K562 (cell line): ENCODE data around the gene HAGHL. TPM values are rescaled to one million over a fixed set of nuclear protein-coding genes. Genes with fewer than 3 reads are reported as not detected.

Source experiments
- ARHGAP35 ChIP-seq: fragments of 450-650 bp; IDR thresholded peaks from 2 replicates; pipeline ENCODE4 v1.6.1; 2018; ENCODE audit not compliant: partially characterized antibody
- BRCA1 ChIP-seq, 2 experiments: fragments of 450-650 bp in 1 of 2; sonication (generic) in 1 of 2; formaldehyde crosslinking in 1 of 2; IDR thresholded peaks; 2 replicates each; pipeline versions ENCODE4 v1.5.0 to v1.6.1; 2017 to 2020; ENCODE audit warnings: mild to moderate bottlenecking in 1 of 2, missing genetic modification reagents in 1 of 2
- CCNT2 ChIP-seq: IDR thresholded peaks from 2 replicates; pipeline ENCODE4 v1.6.1; 2011; ENCODE audit warnings: borderline replicate concordance, low read depth, mild to moderate bottlenecking, moderate library complexity, mixed read lengths, low read length; ENCODE audit not compliant: insufficient read length; ENCODE audit errors: extremely low read depth
- ELK3 ChIP-seq: fragments of 450-650 bp; formaldehyde crosslinking; IDR thresholded peaks from 2 replicates; pipeline ENCODE4 v1.4.0; 2020; ENCODE audit warnings: mild to moderate bottlenecking
- GTF2A2 ChIP-seq: IDR thresholded peaks from 2 replicates; pipeline ENCODE4 v1.6.1; 2016; ENCODE audit warnings: mild to moderate bottlenecking, missing genetic modification characterization, missing compliant biosample characterization
- MCM5 ChIP-seq: fragments of 450-650 bp; IDR thresholded peaks from 2 replicates; pipeline ENCODE4 v1.6.1; 2016; ENCODE audit warnings: low read depth
- MIER1 ChIP-seq: fragments of 450-650 bp; IDR thresholded peaks from 2 replicates; pipeline ENCODE4 v1.6.1; 2016; ENCODE audit warnings: antibody characterized with exemption, mild to moderate bottlenecking, low read depth
- NFIX ChIP-seq: fragments of 250-450 bp; sonication (Bioruptor Pico); IDR thresholded peaks from 2 replicates; pipeline ENCODE4 v1.4.0; 2020; ENCODE audit warnings: low read depth, mild to moderate bottlenecking, moderate library complexity
- POLR3G ChIP-seq: IDR thresholded peaks from 2 replicates; pipeline ENCODE4 v1.6.1; 2011; ENCODE audit not compliant: insufficient read length, insufficient replicate concordance; ENCODE audit errors: extremely low read depth
- RBFOX2 ChIP-seq: fragments of 200-400 bp; formaldehyde crosslinking; IDR thresholded peaks from 2 replicates; pipeline ENCODE4 v1.6.1; 2017; ENCODE audit warnings: low read depth, mild to moderate bottlenecking, low read length, moderate library complexity
- SMARCA5 ChIP-seq: fragments of 450-650 bp; IDR thresholded peaks from 2 replicates; pipeline ENCODE4 v1.6.1; 2016
- TAF1 ChIP-seq: IDR thresholded peaks from 2 replicates; pipeline ENCODE4 v1.6.1; 2011; ENCODE audit warnings: mild to moderate bottlenecking, low read length, moderate library complexity; ENCODE audit not compliant: insufficient read depth, control insufficient read depth, severe bottlenecking; ENCODE audit errors: extremely low read depth
- TARDBP ChIP-seq: fragments of 450-650 bp; IDR thresholded peaks from 2 replicates; pipeline ENCODE4 v1.6.1; 2016
- TCF3 ChIP-seq: sonication (generic); formaldehyde crosslinking; IDR thresholded peaks from 2 replicates; pipeline ENCODE4 v1.4.0; 2020; ENCODE audit warnings: mild to moderate bottlenecking, missing genetic modification reagents
- TRIM25 ChIP-seq: fragments of 450-650 bp; IDR thresholded peaks from 2 replicates; pipeline ENCODE4 v1.7.0; 2016; ENCODE audit warnings: borderline replicate concordance
- TRIM28 ChIP-seq: fragments of 450-650 bp; IDR thresholded peaks from 2 replicates; pipeline ENCODE4 v1.6.1; 2017
- U2AF1 ChIP-seq: fragments of 200-400 bp; formaldehyde crosslinking; optimal IDR thresholded peaks from 2 replicates; pipeline ENCODE3; 2017; ENCODE audit warnings: mild to moderate bottlenecking, low read depth, low read length, moderate library complexity
- ZC3H11A ChIP-seq: IDR thresholded peaks from 2 replicates; pipeline ENCODE4 v1.6.1; 2012; ENCODE audit warnings: low read depth, low read length, improper control_type of control experiment
- ZNF24 ChIP-seq: fragments of 450-650 bp; IDR thresholded peaks from 2 replicates; pipeline ENCODE4 v1.6.1; 2016
- ZNF41 ChIP-seq: fragments of 250-450 bp; sonication (Bioruptor Pico); conservative IDR thresholded peaks from 2 replicates; pipeline ENCODE4 v1.4.0; 2020; ENCODE audit warnings: mild to moderate bottlenecking
- ZNF699 ChIP-seq: fragments of 250-450 bp; sonication (Bioruptor Pico); IDR thresholded peaks from 2 replicates; pipeline ENCODE4 v1.8.0; 2021; ENCODE audit warnings: mild to moderate bottlenecking, moderate library complexity; ENCODE audit not compliant: insufficient replicate concordance
- polyA plus RNA-seq, 8 experiments: library from polyadenylated mRNA; depleted of rRNA in 4 of 8; stranded (reverse) in 5 of 8; unstranded in 3 of 8; fragments of >200 nt; fragmentation: Nextera tagmentation in 2 of 8; fragmentation: Illumina TruSeq in 1 of 8; extraction: Ambion mirVana in 2 of 8; extraction: Trizol in 1 of 8; gene quantifications; 2 replicates each; pipeline versions ENCODE4 v1.2.1 to v1.2.3, GENCODE V29; 2011 to 2014; ENCODE audit warnings: inconsistent platforms in 1 of 8, missing spikeins in 1 of 8
- total RNA-seq, 7 experiments: library from RNA; depleted of rRNA in 6 of 7; stranded (reverse); fragments of >200 nt in 6 of 7; fragmentation: Illumina TruSeq in 2 of 7; extraction: Trizol in 2 of 7; gene quantifications; 2 replicates each; pipeline versions ENCODE4 v1.2.1 to v1.2.3, GENCODE V29; 2011 to 2021; ENCODE audit warnings: low replicate concordance in 1 of 7

Gene HAGHL
- total and polyA plus RNA-seq, 9 of the 15 experiments (the other 6 are each of a cell fraction or from before 2014, with no cell fraction given): 0.31 to 83.4 (median 20.7) TPM

GRCh38 chr16:695355-696089, 31.4 kb upstream of the HAGHL start (continued):
- TF ChIP-seq TRIM25 (no peak), TARDBP (peak; percentile 45; the same call in 1 of the 2 replicates), TRIM28 (no peak), U2AF1 (peak; percentile 81), SMARCA5 (0 out of 2 replicates have a peak, but pooled peaks have one; percentile 25), TAF1 (peak; percentile 24), ZNF699 (CRISPR knock-in tag) (no peak), ZNF41 (CRISPR knock-in tag) (no peak), POLR3G (no peak), ARHGAP35 (no peak), MIER1 (0 out of 2 replicates have a peak, but pooled peaks have one; percentile 24), MCM5 (no peak), CCNT2 (peak; percentile 12), TCF3 (CRISPR knock-in tag) (no peak), NFIX (CRISPR knock-in tag) (no peak), ZC3H11A (no peak), BRCA1 (IDR thresholded peaks at IDR 0.05) (no peak), BRCA1 (CRISPR knock-in tag; IDR thresholded peaks at IDR 0.05) (peak; percentile 26; the same call in 1 of the 2 replicates), ELK3 (CRISPR knock-in tag) (no peak), GTF2A2 (tag) (no peak), RBFOX2 (peak; percentile 74), ZNF24 (0 out of 2 replicates have a peak, but pooled peaks have one; percentile 31)
